NCI-H1694 (cell line): ENCODE data around the gene TEX13B.

Source experiments
- DNase-seq: peaks from one replicate; lab custom pipeline; 2025; lab: John Stamatoyannopoulos, UW

TEX13B gene

DNA sequence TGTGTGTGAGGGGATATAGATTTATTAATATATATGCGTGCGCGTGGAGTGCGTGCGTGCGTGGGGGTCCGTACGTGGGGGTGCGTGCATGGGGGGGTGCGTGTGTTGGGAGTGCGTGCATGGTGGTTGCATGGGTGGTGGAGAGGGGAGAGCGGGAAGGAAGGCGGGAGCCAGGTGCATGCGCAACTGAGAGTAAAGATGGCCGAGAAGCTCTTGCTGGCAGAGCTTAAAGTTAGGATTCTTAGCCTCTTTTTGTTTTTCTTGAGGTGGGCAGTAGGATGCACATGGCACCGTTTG lies 45.8 kb downstream of the TEX13B start:
- DNase-seq, result no peak

DNA sequence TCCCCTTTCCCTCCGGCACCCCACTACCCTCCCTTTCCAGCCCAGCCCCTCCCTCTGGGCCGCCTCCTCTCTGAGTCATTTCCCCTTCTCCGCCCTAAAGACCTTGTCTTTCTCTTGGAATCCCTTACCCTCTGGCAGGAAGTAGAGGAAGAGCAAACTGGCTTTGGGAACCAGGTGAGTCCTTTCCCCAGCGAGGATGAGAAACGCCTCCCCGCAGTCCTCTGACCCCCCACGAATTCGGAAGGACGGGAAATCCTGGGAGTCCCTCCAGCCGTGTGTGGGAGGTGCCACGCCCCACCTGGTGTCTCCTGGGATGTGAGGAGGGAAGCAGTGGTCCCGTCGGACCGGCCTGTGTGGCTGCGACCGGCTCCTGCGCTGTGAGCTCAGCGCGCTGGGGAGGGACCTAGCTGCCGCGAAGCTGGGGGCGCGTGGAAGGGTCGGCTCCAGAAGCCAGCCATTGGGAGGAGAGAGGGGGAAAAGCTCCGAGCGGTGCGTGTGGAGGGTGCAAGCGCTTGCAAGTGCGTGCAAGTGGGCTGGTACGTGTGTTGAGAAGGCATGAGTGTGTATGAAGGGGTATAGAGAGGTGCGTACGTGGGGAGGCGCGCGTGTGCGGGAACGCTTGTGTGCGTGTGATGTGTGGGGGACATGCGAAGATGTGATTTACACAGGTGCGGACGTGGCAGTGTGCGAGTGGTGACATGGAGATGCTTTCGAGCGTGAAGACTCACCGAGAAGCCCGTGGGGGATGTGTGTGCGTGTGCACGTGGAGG lies 46.3 kb downstream of the TEX13B start:
- no peak for DNase-seq

DNA sequence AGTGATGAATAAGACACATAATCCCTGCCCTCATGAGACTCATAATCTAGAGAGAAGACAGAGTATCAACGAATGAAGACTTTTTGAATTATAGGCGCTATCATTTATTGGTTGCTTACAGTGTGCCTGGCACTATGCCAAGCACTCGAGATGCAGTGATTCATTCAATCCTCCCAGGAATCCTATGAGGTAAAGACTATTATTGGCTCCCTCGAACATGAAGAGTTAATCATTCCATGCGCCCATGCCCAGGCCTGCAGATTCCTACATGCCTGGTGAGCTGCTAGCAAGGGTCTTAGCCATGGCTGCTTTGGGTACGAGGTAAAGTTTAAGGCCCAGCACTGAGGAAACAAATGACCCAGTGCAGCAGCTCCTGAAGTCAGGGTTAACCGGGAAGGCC lies 47.0 kb downstream of the TEX13B start:
- no peak for DNase-seq

DNA sequence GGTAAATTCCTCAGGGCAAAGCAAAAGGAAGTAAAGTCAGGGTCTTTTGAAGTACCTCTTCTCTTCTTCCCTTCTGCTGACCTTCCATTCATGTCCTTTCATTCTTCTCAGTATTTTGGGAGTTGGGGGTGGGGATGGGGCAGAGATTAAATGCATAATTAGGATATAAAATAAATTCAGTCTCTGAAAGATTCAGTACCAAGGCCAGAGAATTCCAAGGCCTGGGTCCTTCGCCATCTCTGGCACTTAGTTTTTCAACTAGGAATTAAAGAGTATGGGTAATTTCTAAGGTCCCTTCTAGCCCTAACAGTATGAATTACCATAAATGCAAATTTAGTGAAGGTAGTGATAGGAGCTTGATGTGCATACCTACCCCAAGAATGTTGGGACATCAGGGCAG lies 47.9 kb downstream of the TEX13B start:
- no peak for DNase-seq
